SK-N-SH (cell line): ENCODE data around the gene CEACAM5. TPM values are rescaled to one million over a fixed set of nuclear protein-coding genes. Genes with fewer than 3 reads are reported as not detected.

Experiments used
- CTCF ChIA-PET: fragments of 300-600, 350-600 bp; formaldehyde crosslinking; extraction: SDS; loops from one replicate; lab custom pipeline; 2021; lab: Yijun Ruan, JAX
- POLR2A ChIA-PET: fragments of 350-600 bp; sonication (Branson Sonifier 250); formaldehyde crosslinking; extraction: SDS; loops from one replicate; lab custom pipeline; 2020; ENCODE audit warnings: antibody characterized with exemption, inconsistent platforms; lab: Yijun Ruan, JAX
- DNase-seq: peaks from one replicate; pipeline ENCODE4 v3.0.0; 2012
- H2AFZ ChIP-seq: fragments of 200-600 bp; sonication (generic); 2 replicates; pipeline ENCODE4 v1.8.1; 2016; ENCODE audit warnings: antibody characterized with exemption, mild to moderate bottlenecking, low read depth
- H3F3A ChIP-seq: fragments of 200-600 bp; sonication (generic); replicated peaks from 2 replicates; pipeline ENCODE3; 2016; ENCODE audit warnings: antibody characterized with exemption, mild to moderate bottlenecking; ENCODE audit not compliant: insufficient read depth
- H3K27ac ChIP-seq, 2 experiments: fragments of 200-500 bp in 1 of 2; fragments of 200-600 bp in 1 of 2; sonication (Bioruptor generic) in 1 of 2; sonication (generic), shearing (Covaris generic) in 1 of 2; 2 replicates each; pipeline versions ENCODE4 v1.5.1 to v1.6.1; 2014 to 2016; ENCODE audit warnings: low read depth in 2 of 2, inconsistent platforms in 1 of 2, low read length in 1 of 2, mild to moderate bottlenecking in 1 of 2, mixed read lengths in 1 of 2
- H3K27me3 ChIP-seq: fragments of 200-600 bp; sonication (generic), shearing (Covaris generic); 2 replicates; pipeline ENCODE4 v1.6.1; 2016; ENCODE audit warnings: mixed run types; ENCODE audit not compliant: insufficient read depth
- H3K36me3 ChIP-seq, 2 experiments: fragments of 200-500 bp in 1 of 2; fragments of 200-600 bp in 1 of 2; sonication (Bioruptor generic) in 1 of 2; sonication (generic) in 1 of 2; replicated peaks in 1 of 2; 2 replicates each; pipeline versions ENCODE3 to v1.5.1; 2014 to 2016; ENCODE audit warnings: low read length in 1 of 2, mild to moderate bottlenecking in 1 of 2; ENCODE audit not compliant: insufficient read depth in 2 of 2, control insufficient read depth in 1 of 2
- H3K4me1 ChIP-seq, 2 experiments: fragments of 200-500 bp in 1 of 2; fragments of 200-600 bp in 1 of 2; sonication (Bioruptor generic) in 1 of 2; sonication (generic), shearing (Covaris generic) in 1 of 2; 2 replicates each; pipeline versions ENCODE4 v1.5.1 to v1.6.1; 2014 to 2016; ENCODE audit warnings: low read depth in 1 of 2, low read length in 1 of 2, mixed run types in 1 of 2; ENCODE audit not compliant: insufficient read depth in 2 of 2, control insufficient read depth in 1 of 2
- H3K4me2 ChIP-seq: fragments of 200-600 bp; sonication (generic), shearing (Covaris generic); 2 replicates; pipeline ENCODE4 v1.6.1; 2017; ENCODE audit warnings: mixed run types
- H3K4me3 ChIP-seq, 2 experiments: fragments of 200-500 bp in 1 of 2; fragments of 200-600 bp in 1 of 2; sonication (Bioruptor generic) in 1 of 2; sonication (generic), shearing (Covaris generic) in 1 of 2; 2 replicates each; pipeline versions ENCODE4 v1.5.1 to v1.8.1; 2014 to 2016; ENCODE audit warnings: low read depth in 2 of 2, inconsistent platforms in 1 of 2, low read length in 1 of 2, mild to moderate bottlenecking in 1 of 2, mixed read lengths in 1 of 2, moderate library complexity in 1 of 2
- H3K79me2 ChIP-seq: fragments of 200-600 bp; sonication (generic); 2 replicates; pipeline ENCODE4 v1.8.1; 2017; ENCODE audit warnings: mild to moderate bottlenecking; ENCODE audit not compliant: insufficient read depth
- H3K9ac ChIP-seq: fragments of 200-600 bp; sonication (generic); 2 replicates; pipeline ENCODE4 v1.6.1; 2017; ENCODE audit warnings: mixed run types
- H3K9me2 ChIP-seq: fragments of 200-600 bp; sonication (generic); 2 replicates; pipeline ENCODE4 v1.6.1; 2017; ENCODE audit warnings: mixed run types
- H3K9me3 ChIP-seq: fragments of 200-600 bp; sonication (generic); 2 replicates; pipeline ENCODE4 v1.6.1; 2017; ENCODE audit warnings: mixed run types, mild to moderate bottlenecking, moderate library complexity
- H4K20me1 ChIP-seq: fragments of 200-600 bp; sonication (generic); 2 replicates; pipeline ENCODE4 v1.6.1; 2017; ENCODE audit warnings: mild to moderate bottlenecking, mixed run types; ENCODE audit not compliant: insufficient read depth
- ELF1 ChIP-seq: IDR thresholded peaks from 2 replicates; pipeline ENCODE4 v1.4.0; 2012
- EP300 ChIP-seq, 2 experiments: IDR thresholded peaks; 2 replicates each; pipeline versions ENCODE4 v1.4.0 to v1.6.1; 2012; ENCODE audit warnings: borderline replicate concordance in 1 of 2, low read depth in 1 of 2, low read length in 1 of 2
- FOSL2 ChIP-seq: IDR thresholded peaks from 2 replicates; pipeline ENCODE4 v1.4.0; 2012; ENCODE audit warnings: low read depth, mild to moderate bottlenecking, moderate library complexity, borderline replicate concordance
- GATA2 ChIP-seq: sonication (generic); formaldehyde crosslinking; IDR thresholded peaks from 2 replicates; pipeline ENCODE4 v1.5.0; 2020; ENCODE audit warnings: mild to moderate bottlenecking, missing genetic modification reagents
- MEF2A ChIP-seq: IDR thresholded peaks from 2 replicates; pipeline ENCODE4 v1.4.0; 2012; ENCODE audit warnings: low read depth, borderline replicate concordance
- MXI1 ChIP-seq: IDR thresholded peaks from 2 replicates; pipeline ENCODE4 v1.6.1; 2012; ENCODE audit warnings: mild to moderate bottlenecking, low read depth, low read length, improper control_type of control experiment
- NFIC ChIP-seq: IDR thresholded peaks from 2 replicates; pipeline ENCODE4 v1.4.0; 2012; ENCODE audit warnings: borderline replicate concordance
- NRF1 ChIP-seq: IDR thresholded peaks from 2 replicates; pipeline ENCODE4 v1.6.1; 2012; ENCODE audit warnings: low read depth, mild to moderate bottlenecking, low read length
- POLR2AphosphoS5 ChIP-seq: IDR thresholded peaks from 2 replicates; pipeline ENCODE4 v1.6.1; 2012; ENCODE audit warnings: low read depth, low read length
- RAD21 ChIP-seq: IDR thresholded peaks from 2 replicates; pipeline ENCODE4 v1.6.1; 2012; ENCODE audit warnings: mild to moderate bottlenecking, low read length
- RCOR1 ChIP-seq: fragments of 150-350 bp; IDR thresholded peaks from 2 replicates; pipeline ENCODE4 v1.6.1; 2017; ENCODE audit warnings: antibody characterized with exemption, low read length
- RXRA ChIP-seq: IDR thresholded peaks from 2 replicates; pipeline ENCODE4 v1.4.0; 2012; ENCODE audit warnings: low read depth, mild to moderate bottlenecking, borderline replicate concordance
- SMC3 ChIP-seq: IDR thresholded peaks from 2 replicates; pipeline ENCODE4 v1.6.1; 2012; ENCODE audit warnings: low read depth, low read length, improper control_type of control experiment
- TAF1 ChIP-seq: IDR thresholded peaks from 2 replicates; pipeline ENCODE4 v1.6.1; 2012; ENCODE audit warnings: low read depth, mild to moderate bottlenecking, low read length, moderate library complexity, borderline replicate concordance
- TCF12 ChIP-seq: IDR thresholded peaks from 2 replicates; pipeline ENCODE4 v1.4.0; 2012
- WGBS: methylation state at CpG from one replicate; pipeline ENCODE4 v1.1.6; 2017; ENCODE audit warnings: low lambda C conversion rate; 5-methylcytosine and 5-hydroxymethylcytosine counted together
- polyA plus RNA-seq, 3 experiments: library from polyadenylated mRNA; depleted of rRNA; stranded (reverse); fragments of >200 nt; gene quantifications; 2 replicates each; pipeline ENCODE4 v1.2.3, GENCODE V29; 2012
- TF ChIP-seq, protein P1 (sequence below): IDR thresholded peaks from 2 replicates; pipeline ENCODE4 v1.4.0; 2012; ENCODE audit warnings: low read depth
- TF ChIP-seq, protein P2 (sequence below): fragments of 200-600 bp; sonication (generic); IDR thresholded peaks from 2 replicates; pipeline ENCODE4 v1.6.1; 2017; ENCODE audit warnings: antibody characterized with exemption, mild to moderate bottlenecking, moderate library complexity
- TF ChIP-seq, protein P3 (sequence below): IDR thresholded peaks from 2 replicates; pipeline ENCODE4 v1.4.0; 2012; ENCODE audit warnings: low read depth, borderline replicate concordance

The CEACAM5 gene
- polyA plus RNA-seq, 1 of the 3 experiments (the other 2 are of a cell fraction) = not detected

GRCh38 chr19:41753936-41754529, 45.6 kb downstream of the CEACAM5 start:
- Histone ChIP-seq H3K27me3 (peaks cover 17% of the 10 kb centered on the region; the same call in 1 of the 2 replicates), H3K9me3 (no peaks in the 10 kb centered on the region), H3K4me2 (no peak overlapping the region), H3K79me2 (no peaks in the 10 kb centered on the region), H2AFZ (no peak overlapping the region), H3K9ac (no peak overlapping the region), H4K20me1 (no peaks in the 10 kb centered on the region), H3F3A (no peaks in the 10 kb centered on the region), H3K27ac (no peak overlapping the region), H3K4me3 (peak overlapping the region in 1 of 2 experiments; percentile 12; a peak in 1 of 4 replicates), H3K9me2 (no peaks in the 10 kb centered on the region), H3K36me3 (no peaks in the 10 kb centered on the region), H3K4me1 (no peaks in the 10 kb centered on the region)
- ChIA-PET CTCF (interaction anchor here (0.6 to 5.3 kb wide), 25 partner anchors 8 to 533 kb away, joined by 3 to 33 read pairs (median 5); partner anchors contain the start of gene CEACAM3), POLR2A (no interaction called here)
- peak; percentile 49 for DNase-seq
- TF ChIP-seq ELF1 (no peak), TAF1 (no peak), NFIC (no peak), FOSL2 (no peak), MXI1 (no peak), EP300 (IDR thresholded peaks at IDR 0.05; ENCODE audit: borderline replicate concordance in 1 of 2, low read depth in 1 of 2, low read length in 1 of 2) (no peak), RCOR1 (no peak), RXRA (no peak), MEF2A (no peak), SMC3 (no peak), GATA2 (CRISPR knock-in tag) (no peak), POLR2AphosphoS5 (no peak), TCF12 (no peak), RAD21 (0 out of 2 replicates have a peak, but pooled peaks have one; percentile 15), NRF1 (no peak)
- TF ChIP-seq, protein P1, sequence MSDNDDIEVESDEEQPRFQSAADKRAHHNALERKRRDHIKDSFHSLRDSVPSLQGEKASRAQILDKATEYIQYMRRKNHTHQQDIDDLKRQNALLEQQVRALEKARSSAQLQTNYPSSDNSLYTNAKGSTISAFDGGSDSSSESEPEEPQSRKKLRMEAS = no peak
- TF ChIP-seq, protein P2, sequence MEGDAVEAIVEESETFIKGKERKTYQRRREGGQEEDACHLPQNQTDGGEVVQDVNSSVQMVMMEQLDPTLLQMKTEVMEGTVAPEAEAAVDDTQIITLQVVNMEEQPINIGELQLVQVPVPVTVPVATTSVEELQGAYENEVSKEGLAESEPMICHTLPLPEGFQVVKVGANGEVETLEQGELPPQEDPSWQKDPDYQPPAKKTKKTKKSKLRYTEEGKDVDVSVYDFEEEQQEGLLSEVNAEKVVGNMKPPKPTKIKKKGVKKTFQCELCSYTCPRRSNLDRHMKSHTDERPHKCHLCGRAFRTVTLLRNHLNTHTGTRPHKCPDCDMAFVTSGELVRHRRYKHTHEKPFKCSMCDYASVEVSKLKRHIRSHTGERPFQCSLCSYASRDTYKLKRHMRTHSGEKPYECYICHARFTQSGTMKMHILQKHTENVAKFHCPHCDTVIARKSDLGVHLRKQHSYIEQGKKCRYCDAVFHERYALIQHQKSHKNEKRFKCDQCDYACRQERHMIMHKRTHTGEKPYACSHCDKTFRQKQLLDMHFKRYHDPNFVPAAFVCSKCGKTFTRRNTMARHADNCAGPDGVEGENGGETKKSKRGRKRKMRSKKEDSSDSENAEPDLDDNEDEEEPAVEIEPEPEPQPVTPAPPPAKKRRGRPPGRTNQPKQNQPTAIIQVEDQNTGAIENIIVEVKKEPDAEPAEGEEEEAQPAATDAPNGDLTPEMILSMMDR = peak; percentile 76
- TF ChIP-seq, protein P3, sequence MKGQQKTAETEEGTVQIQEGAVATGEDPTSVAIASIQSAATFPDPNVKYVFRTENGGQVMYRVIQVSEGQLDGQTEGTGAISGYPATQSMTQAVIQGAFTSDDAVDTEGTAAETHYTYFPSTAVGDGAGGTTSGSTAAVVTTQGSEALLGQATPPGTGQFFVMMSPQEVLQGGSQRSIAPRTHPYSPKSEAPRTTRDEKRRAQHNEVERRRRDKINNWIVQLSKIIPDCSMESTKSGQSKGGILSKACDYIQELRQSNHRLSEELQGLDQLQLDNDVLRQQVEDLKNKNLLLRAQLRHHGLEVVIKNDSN = no peak
- WGBS = 1% methylated on average over 4 of the region's 4 CpGs
